LNCaP clone FGC (cell line): ENCODE data around the gene KLHL29.

Experiments used
- DNase-seq: peaks from one replicate; pipeline ENCODE4 v3.0.0-alpha.2; 2011; ENCODE audit warnings: low read depth
- H3K4me3 ChIP-seq: 2 replicates; pipeline ENCODE4 v1.5.1; 2011; ENCODE audit warnings: mild to moderate bottlenecking, low read depth, low read length, control low read depth
- TF ChIP-seq, protein P1 (sequence below): IDR thresholded peaks from 2 replicates; pipeline ENCODE4 v1.5.1; 2012; ENCODE audit warnings: mild to moderate bottlenecking; ENCODE audit not compliant: control insufficient read depth, insufficient read depth; ENCODE audit errors: extremely low read depth

KLHL29 gene

DNA sequence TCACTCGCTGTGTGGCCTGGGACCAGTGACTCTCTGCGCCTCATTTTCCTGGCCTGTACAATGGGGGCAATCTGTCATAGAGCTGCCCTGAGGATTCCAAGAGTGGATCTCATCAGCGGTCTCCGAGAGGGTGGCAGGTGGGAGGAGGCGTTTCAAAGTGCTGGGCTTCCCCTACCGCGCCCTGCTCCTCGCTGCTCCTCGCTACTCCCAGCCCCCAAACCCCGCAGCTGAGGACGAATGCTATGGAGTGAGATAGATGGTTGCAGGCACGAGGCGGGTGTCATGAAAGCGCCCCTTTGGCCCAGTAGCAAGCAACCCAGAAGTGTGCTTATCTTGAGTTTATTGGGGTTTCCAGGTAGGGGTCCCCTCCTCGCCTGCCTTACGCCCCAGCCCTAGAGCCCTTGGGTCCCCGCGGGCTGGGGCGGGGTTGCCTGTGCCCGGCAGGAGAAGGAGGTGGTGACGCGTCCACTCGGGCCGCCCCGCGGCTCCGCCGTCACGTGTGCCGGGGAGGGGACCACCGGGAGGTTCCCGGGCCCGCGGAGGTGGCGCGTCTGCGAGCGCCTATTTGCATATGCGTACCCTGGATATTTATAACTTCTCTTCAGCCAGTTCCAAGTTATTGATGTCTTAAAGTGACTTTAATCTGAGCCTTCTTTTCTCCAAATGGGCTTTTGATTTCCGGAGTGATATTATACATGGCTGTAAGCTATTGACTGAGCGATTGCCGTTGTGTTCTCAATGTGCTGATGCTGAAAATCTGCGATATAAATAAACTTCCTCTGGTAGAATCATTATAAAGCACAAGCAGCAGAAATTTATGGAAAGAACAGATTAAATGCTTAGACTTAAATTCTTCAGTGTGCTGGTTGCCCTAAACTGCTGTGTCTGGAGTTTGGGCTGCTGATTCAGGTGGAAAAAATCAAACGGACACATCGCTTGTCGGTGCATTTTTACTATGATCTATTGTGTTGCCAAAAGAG, 278.3 kb downstream of the KLHL29 start:
- H3K4me3 ChIP-seq = no peak overlapping the region
- no peak for DNase-seq
- TF ChIP-seq, protein P1, sequence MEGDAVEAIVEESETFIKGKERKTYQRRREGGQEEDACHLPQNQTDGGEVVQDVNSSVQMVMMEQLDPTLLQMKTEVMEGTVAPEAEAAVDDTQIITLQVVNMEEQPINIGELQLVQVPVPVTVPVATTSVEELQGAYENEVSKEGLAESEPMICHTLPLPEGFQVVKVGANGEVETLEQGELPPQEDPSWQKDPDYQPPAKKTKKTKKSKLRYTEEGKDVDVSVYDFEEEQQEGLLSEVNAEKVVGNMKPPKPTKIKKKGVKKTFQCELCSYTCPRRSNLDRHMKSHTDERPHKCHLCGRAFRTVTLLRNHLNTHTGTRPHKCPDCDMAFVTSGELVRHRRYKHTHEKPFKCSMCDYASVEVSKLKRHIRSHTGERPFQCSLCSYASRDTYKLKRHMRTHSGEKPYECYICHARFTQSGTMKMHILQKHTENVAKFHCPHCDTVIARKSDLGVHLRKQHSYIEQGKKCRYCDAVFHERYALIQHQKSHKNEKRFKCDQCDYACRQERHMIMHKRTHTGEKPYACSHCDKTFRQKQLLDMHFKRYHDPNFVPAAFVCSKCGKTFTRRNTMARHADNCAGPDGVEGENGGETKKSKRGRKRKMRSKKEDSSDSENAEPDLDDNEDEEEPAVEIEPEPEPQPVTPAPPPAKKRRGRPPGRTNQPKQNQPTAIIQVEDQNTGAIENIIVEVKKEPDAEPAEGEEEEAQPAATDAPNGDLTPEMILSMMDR = no peak

DNA sequence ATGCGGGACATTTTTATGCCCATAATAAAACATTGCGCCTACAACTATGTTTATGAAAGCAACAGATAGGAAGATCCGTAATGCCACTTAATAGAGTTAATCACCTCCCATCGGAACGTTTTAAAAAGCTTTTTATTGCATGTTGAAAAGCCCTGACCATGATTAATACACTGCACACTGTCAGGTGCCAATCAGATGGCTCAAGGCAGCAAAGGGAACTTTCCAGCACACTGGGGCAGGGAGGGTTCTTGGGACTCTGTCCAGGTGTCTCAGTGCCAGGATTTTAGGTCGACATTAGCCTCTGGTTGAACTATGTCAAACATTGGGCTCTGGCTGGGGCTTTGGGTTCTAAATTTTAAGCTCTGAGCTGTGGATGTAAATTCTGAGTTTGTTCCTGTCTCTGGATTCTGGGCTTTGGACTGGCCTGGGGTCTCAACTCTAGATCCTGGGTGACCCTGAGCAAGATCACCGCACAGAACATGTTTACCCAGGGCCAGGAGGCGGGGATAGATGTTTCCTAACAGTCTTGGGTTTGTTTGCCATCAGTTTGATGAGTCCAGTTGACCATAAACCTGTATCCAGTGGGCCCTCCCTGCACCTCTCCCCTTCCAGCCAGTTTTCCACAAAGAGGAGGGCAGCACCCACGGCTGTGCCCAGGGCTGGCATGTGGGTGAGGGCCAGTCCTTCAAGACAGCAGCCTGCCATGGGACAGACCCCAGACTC, 279.2 kb downstream of the KLHL29 start:
- DNase-seq = peak; percentile 64
- no peak overlapping the region for H3K4me3 ChIP-seq
- TF ChIP-seq, protein P1 = no peak

DNA sequence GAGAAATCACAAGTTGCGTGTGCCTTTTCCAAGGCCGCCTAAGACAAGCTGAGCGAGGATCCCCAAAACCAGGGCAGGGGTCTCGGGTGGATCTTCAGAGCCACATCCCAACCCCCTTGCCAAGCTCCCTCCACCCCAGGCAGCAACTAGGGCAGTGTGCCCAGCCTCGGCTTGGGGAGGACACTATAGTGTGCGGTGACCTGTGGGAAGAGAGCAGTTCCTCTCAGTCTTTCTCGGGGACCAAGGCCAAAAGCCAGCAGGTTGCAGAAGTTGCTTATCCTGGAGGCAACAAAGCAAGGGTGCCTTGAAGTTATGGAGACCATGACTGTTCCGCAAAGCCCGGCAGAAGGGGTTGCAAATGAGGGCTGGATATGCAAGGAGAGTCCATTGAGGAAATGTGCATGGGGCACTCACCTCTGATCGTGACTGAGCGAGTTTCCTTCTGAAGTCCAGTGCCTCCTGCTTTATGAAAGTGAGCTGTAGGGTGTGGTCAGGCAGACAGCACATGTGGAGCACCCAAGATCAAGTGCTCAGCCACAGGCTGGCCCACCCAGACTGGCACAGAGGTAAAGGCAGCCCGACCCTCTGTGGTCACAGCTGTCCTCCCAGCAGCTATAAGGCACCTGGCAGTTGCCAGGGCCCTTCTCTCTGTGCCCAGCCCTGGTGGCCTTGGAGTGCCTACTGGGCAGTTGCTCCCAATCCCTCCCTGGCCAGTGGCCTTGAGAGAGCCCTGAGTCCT, 281.4 kb downstream of the KLHL29 start:
- no peak overlapping the region for H3K4me3 ChIP-seq
- DNase-seq = no peak
- TF ChIP-seq, protein P1 = no peak

DNA sequence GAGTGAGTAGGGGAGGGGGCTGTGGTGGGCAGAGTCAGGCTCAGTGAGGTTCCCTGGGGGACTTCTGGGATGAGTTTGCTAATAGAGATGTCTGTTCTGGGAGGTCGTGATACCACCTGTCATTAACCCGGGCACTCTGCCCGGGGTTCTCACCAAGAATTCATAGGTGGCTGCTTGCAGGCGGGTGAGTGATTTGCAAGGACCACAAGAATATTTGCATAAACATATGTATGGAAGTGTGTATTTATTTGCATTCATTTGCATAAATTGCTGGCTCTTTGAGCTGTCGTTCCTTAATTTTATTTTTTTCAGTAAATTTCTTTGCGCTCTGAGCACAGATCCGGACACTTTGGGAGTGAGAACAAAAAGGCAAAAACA, 282.0 kb downstream of the KLHL29 start:
- DNase-seq = no peak
- TF ChIP-seq, protein P1 = no peak
- H3K4me3 ChIP-seq = no peak overlapping the region

DNA sequence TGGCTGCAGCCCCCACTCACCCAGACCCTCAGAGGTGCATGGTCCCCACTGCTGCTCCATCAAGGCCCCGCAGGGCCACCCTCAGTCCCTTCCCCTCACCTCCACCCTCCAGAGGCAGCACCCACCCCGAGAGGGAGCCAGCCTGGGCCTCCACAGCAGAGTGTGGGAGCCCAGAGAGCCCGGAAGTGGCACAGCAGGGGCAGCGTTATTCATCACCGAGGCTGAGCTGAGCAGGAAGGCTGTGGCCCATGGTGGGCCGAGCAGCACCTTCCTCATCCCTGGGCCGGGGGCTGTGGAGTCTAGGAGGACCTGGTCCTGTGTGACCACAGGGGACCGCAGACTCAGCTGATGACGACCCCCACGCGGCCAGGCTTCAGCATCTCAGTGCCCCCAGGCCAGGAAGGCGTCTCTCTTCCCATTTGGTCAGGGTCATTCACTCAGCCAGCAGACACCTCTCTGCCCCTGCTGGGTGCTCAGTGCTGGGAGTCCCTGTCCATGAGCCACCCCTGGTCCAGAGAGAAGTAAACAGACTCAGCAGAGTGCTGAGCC, 283.9 kb downstream of the KLHL29 start:
- DNase-seq = no peak
- TF ChIP-seq, protein P1 = no peak
- no peak overlapping the region for H3K4me3 ChIP-seq

DNA sequence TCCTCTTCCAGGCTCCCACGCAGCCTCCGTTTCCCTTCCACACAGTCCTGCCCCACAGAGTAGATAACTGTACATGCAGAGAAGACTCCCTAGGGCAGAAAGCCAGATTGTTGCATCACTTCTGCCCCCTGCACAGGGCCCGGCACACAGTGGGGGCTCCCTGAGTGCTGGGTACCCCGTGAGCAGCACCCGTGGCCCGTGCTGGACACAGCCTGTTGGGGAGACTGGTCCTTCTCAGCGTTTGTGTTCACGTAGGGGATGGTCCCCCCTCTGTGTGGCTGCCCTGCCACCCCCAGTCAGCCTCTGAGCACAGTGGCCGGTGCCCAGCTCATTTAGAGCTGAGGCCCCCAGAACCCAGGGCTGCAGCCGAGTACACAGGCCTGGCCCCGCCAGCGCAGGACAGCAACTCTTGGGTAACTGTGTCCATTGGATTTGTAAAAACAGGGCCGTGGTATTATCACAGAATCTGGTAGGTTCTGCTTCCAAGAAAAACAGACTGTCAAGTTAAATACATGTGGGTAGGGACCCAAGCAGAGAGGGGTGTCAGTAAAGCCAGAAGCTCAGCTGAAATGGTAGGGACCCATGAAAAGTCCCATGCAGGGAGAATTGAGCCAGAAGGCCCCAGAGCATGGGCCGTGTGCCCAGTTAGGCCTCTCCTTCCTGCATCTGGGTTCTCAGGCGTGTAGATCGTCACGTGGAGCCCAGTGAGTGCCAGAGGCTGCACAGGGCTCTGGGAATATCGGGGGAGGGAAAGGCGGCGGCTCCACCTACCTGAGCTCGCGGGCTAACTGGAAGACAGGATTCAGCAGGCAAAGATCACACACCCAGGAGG, 284.6 kb downstream of the KLHL29 start:
- TF ChIP-seq, protein P1 = no peak
- peak; percentile 89 for DNase-seq
- H3K4me3 ChIP-seq = no peak overlapping the region
